Subcutaneous abdominal adipose tissue (tissue), 5 donors: ENCODE results near the gene ARL6IP5.

Experiments
- H3K27ac ChIP-seq: one replicate; pipeline ENCODE4 v1.7.0; 2013; ENCODE audit warnings: low read depth, mild to moderate bottlenecking, inconsistent platforms, low read length, moderate library complexity
- H3K27me3 ChIP-seq, 5 donors: one replicate each; pipeline ENCODE4 v1.7.0; 2013; ENCODE audit warnings: low read length in 5 of 5, inconsistent platforms in 1 of 5; ENCODE audit not compliant: control insufficient read depth in 5 of 5, insufficient read depth in 4 of 5
- H3K36me3 ChIP-seq, 5 donors: one replicate each; pipeline ENCODE4 v1.7.0; 2013; ENCODE audit warnings: low read length in 5 of 5; ENCODE audit not compliant: control insufficient read depth in 5 of 5, insufficient read depth in 5 of 5
- H3K4me1 ChIP-seq, 5 donors: one replicate each; pipeline ENCODE4 v1.7.0; 2013; ENCODE audit warnings: low read length in 5 of 5, mild to moderate bottlenecking in 3 of 5, moderate library complexity in 1 of 5; ENCODE audit not compliant: control insufficient read depth in 5 of 5, insufficient read depth in 5 of 5
- H3K4me3 ChIP-seq, 5 donors: one replicate each; pipeline ENCODE4 v1.7.0; 2013; ENCODE audit warnings: low read length in 5 of 5, low read depth in 1 of 5
- H3K9ac ChIP-seq, 5 donors: one replicate each; pipeline ENCODE4 v1.7.0; 2013; ENCODE audit warnings: low read length in 5 of 5, mild to moderate bottlenecking in 4 of 5, moderate library complexity in 3 of 5
- H3K9me3 ChIP-seq, 5 donors: one replicate each; pipeline ENCODE4 v1.7.0; 2013; ENCODE audit warnings: low read length in 5 of 5; ENCODE audit not compliant: control insufficient read depth in 5 of 5
- donor health status: healthy.
- donor health status: healthy.
- donor health status: healthy.
- donor health status: healthy.
- donor health status: healthy.

Gene ARL6IP5

GRCh38 chr3:69144631-69145245, 60.0 kb downstream of the ARL6IP5 start:
- Histone ChIP-seq H3K27ac (no peak overlapping the region), H3K9me3 (no peaks in the 10 kb centered on the region), H3K27me3 (no peaks in the 10 kb centered on the region), H3K4me1 (no peaks in the 10 kb centered on the region), H3K36me3 (no peaks in the 10 kb centered on the region), H3K9ac (no peak overlapping the region), H3K4me3 (no peak overlapping the region)

GRCh38 chr3:69145688-69146087, 61.0 kb downstream of the ARL6IP5 start:
- no peak overlapping the region for H3K9ac ChIP-seq
- no peaks in the 10 kb centered on the region for H3K36me3 ChIP-seq
- no peak overlapping the region for H3K4me3 ChIP-seq
- H3K27ac ChIP-seq: no peak overlapping the region
- H3K9me3 ChIP-seq: no peaks in the 10 kb centered on the region
- no peaks in the 10 kb centered on the region for H3K27me3 ChIP-seq
- H3K4me1 ChIP-seq: no peaks in the 10 kb centered on the region

GRCh38 chr3:69149586-69149985, 64.8 kb downstream of the ARL6IP5 start:
- H3K9me3 ChIP-seq: no peaks in the 10 kb centered on the region
- no peaks in the 10 kb centered on the region for H3K4me1 ChIP-seq
- H3K4me3 ChIP-seq: no peak overlapping the region
- H3K27me3 ChIP-seq: no peaks in the 10 kb centered on the region
- no peak overlapping the region for H3K27ac ChIP-seq
- H3K36me3 ChIP-seq: no peaks in the 10 kb centered on the region
- H3K9ac ChIP-seq: no peak overlapping the region
